ENCODE results near the gene SPINT3. TPM values are rescaled to one million over a fixed set of nuclear protein-coding genes. Genes with fewer than 3 reads are reported as not detected.

SPINT3 gene
- total RNA-seq = not detected in 2 replicates

DNA sequence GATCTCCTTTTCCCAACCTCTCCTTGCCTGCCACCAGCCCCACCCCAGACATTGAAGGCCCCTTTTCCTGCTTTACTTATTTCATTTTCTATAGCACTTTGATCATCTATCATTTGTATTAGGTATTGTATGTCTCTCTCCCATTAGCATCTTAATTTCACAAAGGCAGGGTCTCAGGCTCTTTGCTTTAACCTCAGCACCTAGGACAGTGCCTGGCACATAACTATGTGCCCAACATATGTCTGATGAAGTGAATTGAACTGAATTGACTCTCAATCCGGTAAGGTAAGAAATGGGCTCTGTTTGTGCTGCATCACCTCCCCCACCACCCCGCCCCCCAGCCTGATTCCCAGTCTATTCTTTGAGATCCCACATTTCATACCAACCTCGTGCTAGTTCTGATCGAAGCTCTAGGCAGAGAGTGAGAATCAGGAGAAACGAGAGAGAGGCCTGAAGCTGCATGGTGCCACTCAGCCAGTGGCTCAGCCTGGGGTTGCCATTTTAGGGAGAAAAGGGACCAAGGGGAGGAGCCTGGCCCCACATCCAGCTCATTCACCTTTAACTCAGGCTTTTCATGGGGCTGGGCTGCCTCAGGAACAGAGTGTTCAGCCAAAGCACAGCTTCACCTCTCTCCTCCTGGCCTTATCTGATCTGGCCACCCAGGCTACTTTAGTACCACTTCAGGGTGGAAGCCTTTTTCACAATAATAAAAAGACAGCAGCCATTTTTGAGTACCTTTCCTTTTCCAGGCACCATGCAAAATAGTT, at the start of gene SPINT3:
Gene SPINT3 (minus strand): TSS at position 476 of the 767 bp plus-strand sequence. CDS start 14 bp downstream, at position 462.

GRCh38 chr20:45547206-45547770, 31.9 kb upstream of the SPINT3 start, which contains the start of gene EPPIN:
Gene EPPIN, minus strand, starts transcription at chr20:45547401. Its CDS starts 44 bp downstream, at chr20:45547357.

GRCh38 chr20:45539382-45539781, 24.0 kb upstream of the SPINT3 start, which contains the start of gene WFDC6:
Gene WFDC6, minus strand, starts transcription at chr20:45539482. Its CDS starts 75 bp downstream, at chr20:45539407.

DNA sequence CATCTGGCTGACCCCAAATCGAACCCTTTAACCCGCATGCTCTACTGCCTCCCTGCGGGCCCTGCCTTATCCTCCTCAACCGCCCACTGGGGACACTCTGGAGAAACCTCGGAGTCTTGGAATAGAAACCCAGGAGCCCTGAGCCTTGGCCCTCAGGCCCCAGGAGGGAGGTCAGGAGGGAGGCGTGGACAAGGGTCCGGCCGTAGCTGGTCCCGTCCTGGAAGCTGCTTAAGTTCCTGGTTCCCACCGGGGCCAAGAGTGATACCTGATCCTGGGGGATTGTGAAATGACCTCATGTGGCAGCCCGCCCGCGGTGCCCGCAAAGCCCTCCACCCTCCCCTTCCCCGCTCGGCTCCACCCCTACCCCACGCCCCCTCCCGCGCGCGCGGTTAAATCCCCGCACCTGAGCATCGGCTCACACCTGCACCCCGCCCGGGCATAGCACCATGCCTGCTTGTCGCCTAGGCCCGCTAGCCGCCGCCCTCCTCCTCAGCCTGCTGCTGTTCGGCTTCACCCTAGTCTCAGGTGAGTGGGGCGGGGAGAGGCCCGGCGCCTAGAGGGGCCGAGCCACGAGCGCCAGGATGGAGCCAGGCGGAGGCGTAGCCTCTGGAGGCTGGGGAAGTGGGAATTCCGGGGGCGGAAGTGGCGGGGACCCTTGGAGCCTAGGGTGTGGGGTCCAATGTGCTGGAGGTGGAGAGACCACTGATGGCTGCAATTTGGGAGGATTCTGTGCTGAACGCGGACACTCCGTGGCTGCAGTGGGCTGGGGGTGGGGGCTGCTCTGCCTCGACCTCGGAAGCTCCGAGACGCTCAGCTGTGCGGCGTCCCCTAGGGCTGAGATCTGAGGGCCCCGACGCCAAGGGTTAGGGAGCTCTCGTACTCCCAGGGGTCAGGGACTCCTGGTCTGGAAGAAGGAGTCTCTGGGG, 45.8 kb downstream of the SPINT3 start, which contains the start of gene WFDC2:
Gene WFDC2 (plus strand): TSS at position 418 of the 926 bp plus-strand sequence. CDS start 29 bp downstream, at position 447.

Other genes starting within 250 kb of the SPINT3 start
- not detected in 2 replicates for gene RBPJL, start 208.8 kb downstream of the SPINT3 start, total RNA-seq
- 0.05 TPM in 1 of 2 replicates, not detected in the other for gene MATN4, start 207.3 kb downstream of the SPINT3 start, total RNA-seq
- 226 and 235 TPM in 2 replicates for gene SDC4, start 167.2 kb downstream of the SPINT3 start, total RNA-seq
- 18.8 and 26.3 TPM in 2 replicates for gene SYS1, start 152.5 kb downstream of the SPINT3 start, total RNA-seq
- not detected in 2 replicates for gene TP53TG5, start 137.3 kb downstream of the SPINT3 start, total RNA-seq
- 28.2 and 28.3 TPM in 2 replicates for gene DBNDD2, start 107.3 kb downstream of the SPINT3 start, total RNA-seq
- gene PIGT, start 99.5 kb downstream of the SPINT3 start, total RNA-seq = 43.3 and 68.6 TPM in 2 replicates
- gene WFDC2, start 45.9 kb downstream of the SPINT3 start, total RNA-seq = 1.3 and 4.9 TPM in 2 replicates
- gene WFDC6, start 23.9 kb upstream of the SPINT3 start, total RNA-seq = not detected in 2 replicates
- not detected in 2 replicates for gene EPPIN, start 31.8 kb upstream of the SPINT3 start, total RNA-seq
- gene WFDC8, start 63.7 kb upstream of the SPINT3 start, total RNA-seq = not detected in 2 replicates
- not detected in 2 replicates for gene WFDC10A, start 114.1 kb upstream of the SPINT3 start, total RNA-seq
- not detected in 2 replicates for gene WFDC9, start 115.7 kb upstream of the SPINT3 start, total RNA-seq
- not detected in 2 replicates for gene WFDC11, start 154.6 kb upstream of the SPINT3 start, total RNA-seq
- gene WFDC13, start 186.4 kb upstream of the SPINT3 start, total RNA-seq = not detected in 2 replicates
- gene WFDC10B, start 189.4 kb upstream of the SPINT3 start, total RNA-seq = not detected in 2 replicates
- gene SPINT4, start 206.7 kb upstream of the SPINT3 start, total RNA-seq = not detected in 2 replicates